ENCODE results near the gene DOCK3.
"Not testable (repeated sequence)": the region's sequence is repeated elsewhere in the genome, so short reads cannot be mapped to it uniquely, and the experiment has no call there.

DOCK3 gene

GRCh38 chr3:50982540-50983325, 308.0 kb downstream of the DOCK3 start:
- no peak for DNase-seq (ENCODE audit: low read depth)

- no peak for DNase-seq (ENCODE audit: low read depth)
Measured at GRCh38 chr3:50983887-50984286, 309.2 kb downstream of the DOCK3 start.

- DNase-seq (ENCODE audit: low read depth): no peak
Measured at GRCh38 chr3:50985893-50986292, 311.2 kb downstream of the DOCK3 start.

- DNase-seq (ENCODE audit: low read depth): no peak
Measured at GRCh38 chr3:50986726-50987125, 312.0 kb downstream of the DOCK3 start.

GRCh38 chr3:50994537-50994936, 319.8 kb downstream of the DOCK3 start:
- DNase-seq (ENCODE audit: low read depth): no peak

- no peak for DNase-seq (ENCODE audit: low read depth)
Measured at GRCh38 chr3:50995085-50995824, 320.5 kb downstream of the DOCK3 start.

GRCh38 chr3:51002495-51002894, 327.8 kb downstream of the DOCK3 start:
- DNase-seq (ENCODE audit: low read depth): no peak

- no peak for DNase-seq (ENCODE audit: low read depth)
Measured at GRCh38 chr3:51004235-51004634, 329.5 kb downstream of the DOCK3 start.

GRCh38 chr3:51024121-51024520, 349.4 kb downstream of the DOCK3 start:
- DNase-seq (ENCODE audit: low read depth): no peak

- DNase-seq (ENCODE audit: low read depth): peak; percentile 56
Measured at GRCh38 chr3:51024765-51025632, 350.3 kb downstream of the DOCK3 start.

- DNase-seq (ENCODE audit: low read depth): no peak
Measured at GRCh38 chr3:51031666-51032065, 356.9 kb downstream of the DOCK3 start.

- DNase-seq (ENCODE audit: low read depth): no peak
Measured at GRCh38 chr3:51035630-51036029, 360.9 kb downstream of the DOCK3 start.

GRCh38 chr3:51044982-51045381, 370.3 kb downstream of the DOCK3 start:
- no peak for DNase-seq (ENCODE audit: low read depth)

- DNase-seq (ENCODE audit: low read depth): no peak
Measured at GRCh38 chr3:51052562-51052961, 377.8 kb downstream of the DOCK3 start.

GRCh38 chr3:51057121-51057520, 382.4 kb downstream of the DOCK3 start:
- no peak for DNase-seq (ENCODE audit: low read depth)

GRCh38 chr3:51063053-51063452, 388.3 kb downstream of the DOCK3 start:
- DNase-seq (ENCODE audit: low read depth): no peak

GRCh38 chr3:51075221-51075775, 400.6 kb downstream of the DOCK3 start:
- DNase-seq (ENCODE audit: low read depth): no peak

GRCh38 chr3:51082363-51082762, 407.6 kb downstream of the DOCK3 start:
- DNase-seq (ENCODE audit: low read depth): no peak

- no peak for DNase-seq (ENCODE audit: low read depth)
Measured at GRCh38 chr3:51083490-51083889, 408.8 kb downstream of the DOCK3 start.

GRCh38 chr3:51092141-51092540, 417.4 kb downstream of the DOCK3 start:
- not testable (repeated sequence) for DNase-seq (ENCODE audit: low read depth)

GRCh38 chr3:51094838-51095237, 420.1 kb downstream of the DOCK3 start:
- DNase-seq (ENCODE audit: low read depth): not testable (repeated sequence)

Data from stimulated activated CD8-positive, alpha-beta memory T cell treated with anti-CD3 and anti-CD28 coated beads, Interleukin-12 subunit alpha, Interleukin-12 subunit beta, amount 100 ng/mL, for 1 hour (primary cell).